Heart left ventricle (tissue), 13 donors: ENCODE measurements around the gene SRD5A2.

Experiments used
- POLR2A ChIP-seq, 2 donors: fragments of 450-650 bp; IDR thresholded peaks; one replicate each; pipeline ENCODE4 v1.6.1; 2017; ENCODE audit warnings: antibody characterized with exemption in 2 of 2, mild to moderate bottlenecking in 2 of 2, moderate library complexity in 2 of 2
- TF ChIP-seq, protein P1 (sequence below), 12 donors: fragments of 200-600 bp; sonication (generic) in 4 of 12; IDR thresholded peaks; one replicate each; pipeline versions ENCODE4 v1.5.0 to v1.8.0; 2018 to 2022; ENCODE audit warnings: antibody characterized with exemption in 12 of 12, mild to moderate bottlenecking in 5 of 12
- donor health status: ischemic (EF 13 %, LVEDD 7.1; RV severe dilation, severe dysfunction).
- donor health status: DM: no; HTN: yes; CAD: no.
- donor health status: DM: no; HTN: no; CAD: no.
- donor health status: ischemic (EF 25% LVEDD 6.9; RV normal size, moderate dysfunction).
- donor health status: ischemic (EF 25% LVEDD 5.7; RV mildly dilated, moderate dysfunction).
- donor health status: ischemic (EF 35%, LVEDD 5.7; RV mildly dilated, moderate dysfunction).
- donor health status: nonischemic (EF 11% LVEDD 7.7; RV severe dilation, severe dysfunction).
- donor health status: DM: yes; HTN: yes; CAD: no.
- donor health status: PGD.
- donor health status: ischemic (EF 29% LVEDD 5.4; RV normal size, mild dysfunction).
- donor health status: nonischemic (EF 23%, LVEDD 6.1; RV moderate dilation, normal function).

GRCh38 chr2:31579996-31580320, 780 bp downstream of the SRD5A2 start:
- TF ChIP-seq, protein P1, sequence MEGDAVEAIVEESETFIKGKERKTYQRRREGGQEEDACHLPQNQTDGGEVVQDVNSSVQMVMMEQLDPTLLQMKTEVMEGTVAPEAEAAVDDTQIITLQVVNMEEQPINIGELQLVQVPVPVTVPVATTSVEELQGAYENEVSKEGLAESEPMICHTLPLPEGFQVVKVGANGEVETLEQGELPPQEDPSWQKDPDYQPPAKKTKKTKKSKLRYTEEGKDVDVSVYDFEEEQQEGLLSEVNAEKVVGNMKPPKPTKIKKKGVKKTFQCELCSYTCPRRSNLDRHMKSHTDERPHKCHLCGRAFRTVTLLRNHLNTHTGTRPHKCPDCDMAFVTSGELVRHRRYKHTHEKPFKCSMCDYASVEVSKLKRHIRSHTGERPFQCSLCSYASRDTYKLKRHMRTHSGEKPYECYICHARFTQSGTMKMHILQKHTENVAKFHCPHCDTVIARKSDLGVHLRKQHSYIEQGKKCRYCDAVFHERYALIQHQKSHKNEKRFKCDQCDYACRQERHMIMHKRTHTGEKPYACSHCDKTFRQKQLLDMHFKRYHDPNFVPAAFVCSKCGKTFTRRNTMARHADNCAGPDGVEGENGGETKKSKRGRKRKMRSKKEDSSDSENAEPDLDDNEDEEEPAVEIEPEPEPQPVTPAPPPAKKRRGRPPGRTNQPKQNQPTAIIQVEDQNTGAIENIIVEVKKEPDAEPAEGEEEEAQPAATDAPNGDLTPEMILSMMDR (IDR thresholded peaks at IDR 0.05) = no peak
- TF ChIP-seq POLR2A (IDR thresholded peaks at IDR 0.05) = no peak
